ENCODE data around the gene IGFN1. TPM values are rescaled to one million over a fixed set of nuclear protein-coding genes. Genes with fewer than 3 reads are reported as not detected.

The IGFN1 gene
- total and polyA plus RNA-seq, 4 donors, result 0.03 to 0.14 (median 0.08) TPM; not detected in 1

- no peak overlapping the region for H3K4me3 ChIP-seq (ENCODE audit: low read depth in 1 of 3, low read length in 3 of 3)
- H3K4me1 ChIP-seq (ENCODE audit: control insufficient read depth in 4 of 4, insufficient read depth in 4 of 4, low read length in 3 of 4), result no peaks in the 10 kb centered on the region
- DNase-seq (ENCODE audit: low spot score), result no peak
- H3K9me3 ChIP-seq (ENCODE audit: control insufficient read depth in 4 of 4, low read length in 3 of 4), result no peaks in the 10 kb centered on the region
- no peak for TF ChIP-seq TAF1 (conservative IDR thresholded peaks at IDR 0.05)
- TF ChIP-seq JUND (IDR thresholded peaks at IDR 0.05), result no peak
- TF ChIP-seq FOXA2 (IDR thresholded peaks at IDR 0.05), result no peak
- 80% methylated on average over 16 of the region's 16 CpGs for WGBS
- no peak overlapping the region for H3K27ac ChIP-seq (ENCODE audit: low read depth in 1 of 2, low read length in 2 of 2)
- no peaks in the 10 kb centered on the region for H3K27me3 ChIP-seq (ENCODE audit: control insufficient read depth in 4 of 4, insufficient read depth in 4 of 4, low read length in 3 of 4)
- H3K9ac ChIP-seq (ENCODE audit: low read depth in 1 of 2, low read length in 2 of 2), result no peak overlapping the region
- no peaks in the 10 kb centered on the region for H3K36me3 ChIP-seq (ENCODE audit: control insufficient read depth in 4 of 4, insufficient read depth in 3 of 4, low read depth in 1 of 4, low read length in 3 of 4)
Observed at GRCh38 chr1:201228011-201228983, 37.7 kb downstream of the IGFN1 start.

- Histone ChIP-seq H3K4me3 (ENCODE audit: low read depth in 1 of 3, low read length in 3 of 3) (no peak overlapping the region), H3K27me3 (ENCODE audit: control insufficient read depth in 4 of 4, insufficient read depth in 4 of 4, low read length in 3 of 4) (no peaks in the 10 kb centered on the region), H3K9me3 (ENCODE audit: control insufficient read depth in 4 of 4, low read length in 3 of 4) (no peaks in the 10 kb centered on the region), H3K4me1 (ENCODE audit: control insufficient read depth in 4 of 4, insufficient read depth in 4 of 4, low read length in 3 of 4) (no peaks in the 10 kb centered on the region), H3K9ac (ENCODE audit: low read depth in 1 of 2, low read length in 2 of 2) (no peak overlapping the region), H3K36me3 (ENCODE audit: control insufficient read depth in 4 of 4, insufficient read depth in 3 of 4, low read depth in 1 of 4, low read length in 3 of 4) (no peaks in the 10 kb centered on the region), H3K27ac (ENCODE audit: low read depth in 1 of 2, low read length in 2 of 2) (no peak overlapping the region)
- DNase-seq (ENCODE audit: low spot score), result no peak
- 92% methylated on average over 4 of the region's 4 CpGs for WGBS
- TF ChIP-seq HNF4G (IDR thresholded peaks at IDR 0.05), result no peak
Observed at GRCh38 chr1:201229095-201229494, 38.5 kb downstream of the IGFN1 start.

- Histone ChIP-seq H3K4me1 (ENCODE audit: control insufficient read depth in 4 of 4, insufficient read depth in 4 of 4, low read length in 3 of 4) (no peaks in the 10 kb centered on the region), H3K9ac (ENCODE audit: low read depth in 1 of 2, low read length in 2 of 2) (no peak overlapping the region), H3K36me3 (ENCODE audit: control insufficient read depth in 4 of 4, insufficient read depth in 3 of 4, low read depth in 1 of 4, low read length in 3 of 4) (no peaks in the 10 kb centered on the region), H3K4me3 (ENCODE audit: low read depth in 1 of 3, low read length in 3 of 3) (no peak overlapping the region), H3K27ac (ENCODE audit: low read depth in 1 of 2, low read length in 2 of 2) (no peak overlapping the region), H3K9me3 (ENCODE audit: control insufficient read depth in 4 of 4, low read length in 3 of 4) (no peaks in the 10 kb centered on the region), H3K27me3 (ENCODE audit: control insufficient read depth in 4 of 4, insufficient read depth in 4 of 4, low read length in 3 of 4) (no peaks in the 10 kb centered on the region)
- no peak for DNase-seq (ENCODE audit: low spot score)
- TF ChIP-seq RAD21 (IDR thresholded peaks at IDR 0.05), result no peak
- TF ChIP-seq EGR1 (IDR thresholded peaks at IDR 0.05; ENCODE audit: low read depth in 2 of 2), result no peak
- no peak for TF ChIP-seq YY1 (IDR thresholded peaks at IDR 0.05)
- no peak for TF ChIP-seq REST (IDR thresholded peaks at IDR 0.05)
- TF ChIP-seq ZBTB33 (IDR thresholded peaks at IDR 0.05), result no peak
- no peak for TF ChIP-seq TAF1 (conservative IDR thresholded peaks at IDR 0.05)
- TF ChIP-seq JUND (IDR thresholded peaks at IDR 0.05), result no peak
- TF ChIP-seq CTCF (IDR thresholded peaks at IDR 0.05; ENCODE audit: low read depth, low read length, missing input control), result no peak
- TF ChIP-seq MAX (IDR thresholded peaks at IDR 0.05), result no peak
- TF ChIP-seq ATF3 (IDR thresholded peaks at IDR 0.05), result no peak
- TF ChIP-seq FOXA1 (IDR thresholded peaks at IDR 0.05), result no peak
- no peak for TF ChIP-seq RXRA (IDR thresholded peaks at IDR 0.05)
- TF ChIP-seq FOXA2 (IDR thresholded peaks at IDR 0.05), result no peak
- TF ChIP-seq GABPA (IDR thresholded peaks at IDR 0.05 in 1 of 2, conservative IDR thresholded peaks at IDR 0.05 in 1 of 2), result no peak
- TF ChIP-seq SP1 (IDR thresholded peaks at IDR 0.05), result no peak
- WGBS, result 78% methylated on average over 6 of the region's 6 CpGs
Observed at GRCh38 chr1:201229771-201230635, 39.4 kb downstream of the IGFN1 start.
